ENCODE data around the gene TMED5. TPM values are rescaled to one million over a fixed set of nuclear protein-coding genes. Genes with fewer than 3 reads are reported as not detected.
"Not testable (repeated sequence)": the region's sequence is repeated elsewhere in the genome, so short reads cannot be mapped to it uniquely, and the experiment has no call there.

The TMED5 gene
- 38.3 and 40.8 TPM in 2 replicates for total RNA-seq
- long read RNA-seq, full-length matches to known transcripts: 54 of 60 reads
- long read RNA-seq, partial matches to known transcripts: 0 of 60 reads
- long read RNA-seq, other reads (novel, unspliced or antisense): 6 of 60 reads

DNA sequence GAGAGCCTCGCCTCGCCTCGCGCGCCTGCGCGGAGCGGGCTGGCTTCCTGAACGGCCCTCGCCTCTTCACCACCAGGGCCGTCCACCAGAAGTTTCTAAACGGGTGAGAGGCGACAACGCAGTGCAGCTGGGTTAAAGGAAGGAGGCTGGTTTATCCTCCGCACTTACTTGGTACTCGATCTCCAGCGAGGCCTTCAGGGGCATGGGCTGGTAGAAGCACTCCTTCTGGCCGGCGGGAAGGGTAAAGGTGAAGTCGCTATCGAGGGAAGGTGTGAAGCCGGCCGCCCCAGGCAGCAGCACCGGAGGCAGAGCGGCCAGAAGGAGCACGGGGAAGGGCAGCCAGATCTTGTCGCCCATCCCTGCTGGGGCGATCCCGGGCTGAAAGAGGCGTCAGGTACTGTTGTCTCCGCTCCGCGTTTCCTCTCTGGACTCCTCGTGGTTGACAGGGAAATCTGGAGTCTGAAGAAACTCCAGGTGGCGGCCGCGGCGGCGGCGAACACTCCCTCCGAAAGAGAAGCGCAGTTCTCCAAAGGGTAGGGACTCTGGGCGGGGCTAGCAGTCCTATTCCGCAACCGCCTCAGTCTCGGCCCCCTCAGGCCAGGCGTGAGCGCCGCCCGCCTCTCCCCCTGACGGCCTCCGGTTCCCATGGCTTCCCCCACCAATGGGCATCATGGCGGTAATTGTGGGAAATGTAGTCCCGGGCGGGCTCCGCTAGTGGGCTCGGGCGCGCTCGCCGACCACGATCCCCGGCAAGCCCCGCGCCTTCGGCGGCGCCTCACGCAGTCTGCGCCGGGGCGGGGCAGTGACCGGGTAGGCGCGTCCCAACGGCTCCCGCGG lies at the start of gene TMED5:
TMED5 (minus strand) TSS at position 528 of the 837 bp plus-strand sequence; CDS start at position 357, 171 bp downstream.
- TF ChIP-seq, protein P1, sequence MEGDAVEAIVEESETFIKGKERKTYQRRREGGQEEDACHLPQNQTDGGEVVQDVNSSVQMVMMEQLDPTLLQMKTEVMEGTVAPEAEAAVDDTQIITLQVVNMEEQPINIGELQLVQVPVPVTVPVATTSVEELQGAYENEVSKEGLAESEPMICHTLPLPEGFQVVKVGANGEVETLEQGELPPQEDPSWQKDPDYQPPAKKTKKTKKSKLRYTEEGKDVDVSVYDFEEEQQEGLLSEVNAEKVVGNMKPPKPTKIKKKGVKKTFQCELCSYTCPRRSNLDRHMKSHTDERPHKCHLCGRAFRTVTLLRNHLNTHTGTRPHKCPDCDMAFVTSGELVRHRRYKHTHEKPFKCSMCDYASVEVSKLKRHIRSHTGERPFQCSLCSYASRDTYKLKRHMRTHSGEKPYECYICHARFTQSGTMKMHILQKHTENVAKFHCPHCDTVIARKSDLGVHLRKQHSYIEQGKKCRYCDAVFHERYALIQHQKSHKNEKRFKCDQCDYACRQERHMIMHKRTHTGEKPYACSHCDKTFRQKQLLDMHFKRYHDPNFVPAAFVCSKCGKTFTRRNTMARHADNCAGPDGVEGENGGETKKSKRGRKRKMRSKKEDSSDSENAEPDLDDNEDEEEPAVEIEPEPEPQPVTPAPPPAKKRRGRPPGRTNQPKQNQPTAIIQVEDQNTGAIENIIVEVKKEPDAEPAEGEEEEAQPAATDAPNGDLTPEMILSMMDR (conservative IDR thresholded peaks at IDR 0.05): peak; percentile 52
- Mint-ChIP-seq H3K9me3 (no peaks in the 10 kb centered on the region), H3K4me3 (peak within 1 kb of the TSS; percentile 92), H3K4me1 (peaks cover 32% of the 10 kb centered on the region), H3K27ac (ENCODE audit: unreplicated experiment) (peak within 1 kb of the TSS; percentile 99), H3K36me3 (ENCODE audit: low read depth) (no peaks in the 10 kb centered on the region), H3K27me3 (ENCODE audit: low read depth) (no peaks in the 10 kb centered on the region)
- DNase-seq (ENCODE audit: low read depth, low spot score): peak; percentile 92

DNA sequence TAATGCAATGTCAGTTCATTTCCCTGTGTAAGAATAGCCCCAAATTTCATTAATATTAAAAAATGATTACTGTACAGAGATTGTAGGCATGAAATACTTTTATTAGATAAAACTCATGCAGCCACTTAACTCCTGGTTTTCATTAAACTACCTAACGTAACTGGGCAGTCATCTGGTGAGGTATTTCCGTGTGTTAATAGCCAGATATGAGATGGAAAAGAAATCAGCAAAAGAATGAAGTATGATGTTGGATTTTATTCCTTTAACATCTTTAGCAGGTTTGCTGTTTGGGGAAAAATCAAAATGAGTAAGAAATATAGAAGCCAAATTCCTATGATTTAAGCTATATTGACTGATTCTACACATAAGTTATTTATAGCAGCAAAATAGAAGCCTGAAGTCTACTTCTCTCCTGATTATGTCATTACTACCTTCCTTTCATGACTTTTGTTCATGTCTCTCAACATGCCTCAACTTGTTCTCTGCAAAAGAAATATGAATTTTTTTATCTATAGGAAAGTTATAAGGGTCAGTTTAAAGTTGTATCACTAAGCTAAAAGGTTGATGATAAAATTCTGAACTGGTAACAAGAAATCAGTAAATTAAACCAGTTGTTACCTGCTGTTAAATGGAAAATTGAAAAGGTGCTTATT lies 42.9 kb upstream of the TMED5 start:
- no peaks in the 10 kb centered on the region for H3K27me3 Mint-ChIP-seq (ENCODE audit: low read depth)
- H3K4me3 Mint-ChIP-seq: no peak overlapping the region
- no peak overlapping the region for H3K27ac Mint-ChIP-seq (ENCODE audit: unreplicated experiment)
- peaks cover 27% of the 10 kb centered on the region for H3K36me3 Mint-ChIP-seq (ENCODE audit: low read depth)
- no peak for DNase-seq (ENCODE audit: low read depth, low spot score)
- no peaks in the 10 kb centered on the region for H3K4me1 Mint-ChIP-seq
- TF ChIP-seq, protein P1 (conservative IDR thresholded peaks at IDR 0.05): no peak
- H3K9me3 Mint-ChIP-seq: peaks cover 6% of the 10 kb centered on the region

DNA sequence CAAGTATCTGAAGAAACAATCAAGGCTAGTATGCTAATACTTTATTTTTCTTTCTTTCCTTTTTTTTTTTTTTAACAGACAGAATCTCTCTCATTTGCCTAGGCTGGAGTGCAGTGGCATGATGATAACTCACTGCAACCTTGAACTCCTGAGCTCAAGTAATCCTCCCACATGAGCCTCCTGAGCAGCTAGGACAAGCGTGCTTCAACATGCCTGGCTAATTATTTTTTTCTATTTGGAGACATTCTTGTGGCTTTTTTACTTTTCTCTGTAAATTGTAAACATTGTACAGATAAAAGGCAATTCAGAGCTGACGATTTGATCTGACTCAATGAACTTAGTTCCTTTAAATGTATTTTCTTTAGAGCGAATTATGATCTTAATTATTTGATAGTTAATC lies 41.7 kb upstream of the TMED5 start:
- H3K4me3 Mint-ChIP-seq: no peak overlapping the region
- peaks cover 6% of the 10 kb centered on the region for H3K9me3 Mint-ChIP-seq

DNA sequence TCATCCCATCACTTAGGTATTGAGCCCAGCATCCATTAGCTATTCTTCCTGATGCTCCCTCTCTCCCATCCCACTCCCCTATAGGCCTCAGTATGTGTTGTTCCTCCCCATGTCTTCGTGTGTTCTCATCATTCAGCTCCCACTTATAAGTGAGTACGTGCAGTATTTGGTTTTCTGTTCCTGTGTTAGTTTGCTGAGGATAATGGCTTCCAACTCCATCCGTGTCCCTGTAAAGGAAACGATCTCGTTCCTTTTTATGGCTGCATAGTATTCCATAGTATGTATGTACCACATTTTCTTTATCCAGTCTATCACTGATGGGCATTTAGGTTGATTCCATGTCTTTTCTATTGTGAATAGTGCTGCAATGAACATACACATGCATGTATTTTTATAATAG lies 40.5 kb upstream of the TMED5 start:
- DNase-seq (ENCODE audit: low read depth, low spot score); H3K4me1 Mint-ChIP-seq; H3K27ac Mint-ChIP-seq (ENCODE audit: unreplicated experiment); H3K9me3 Mint-ChIP-seq; H3K4me3 Mint-ChIP-seq; H3K27me3 Mint-ChIP-seq (ENCODE audit: low read depth): not testable (repeated sequence)
- H3K36me3 Mint-ChIP-seq (ENCODE audit: low read depth): peaks cover 27% of the 10 kb centered on the region

More for the DNA sequence above, 41.7 kb upstream of the TMED5 start:
- Mint-ChIP-seq H3K27ac (ENCODE audit: unreplicated experiment) (no peak overlapping the region), H3K36me3 (ENCODE audit: low read depth) (peaks cover 31% of the 10 kb centered on the region), H3K4me1 (no peaks in the 10 kb centered on the region), H3K27me3 (ENCODE audit: low read depth) (no peaks in the 10 kb centered on the region)
- no peak for DNase-seq (ENCODE audit: low read depth, low spot score)
- TF ChIP-seq, protein P1 (conservative IDR thresholded peaks at IDR 0.05): no peak

DNA sequence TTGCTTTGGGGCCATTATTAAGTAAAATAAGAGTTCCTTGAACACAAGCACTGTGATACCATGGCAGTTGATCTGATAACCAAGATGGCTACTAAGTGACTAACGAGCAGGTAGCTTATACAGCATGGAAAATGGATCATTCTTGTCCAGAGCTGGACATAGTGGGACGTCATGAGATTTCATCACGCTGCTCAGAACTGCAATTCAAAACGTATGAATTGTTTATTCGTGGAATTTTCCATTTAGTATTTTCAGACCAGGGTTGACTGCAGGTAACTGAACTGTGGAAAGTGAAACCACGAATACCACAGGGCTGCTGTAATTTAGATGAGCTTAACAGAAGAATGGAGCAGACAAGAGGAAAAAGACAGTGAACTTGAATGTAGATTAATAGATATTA lies 39.2 kb upstream of the TMED5 start:
- Mint-ChIP-seq H3K27me3 (ENCODE audit: low read depth) (no peaks in the 10 kb centered on the region), H3K4me3 (no peak overlapping the region), H3K27ac (ENCODE audit: unreplicated experiment) (no peak overlapping the region), H3K4me1 (no peaks in the 10 kb centered on the region), H3K9me3 (peaks cover 6% of the 10 kb centered on the region), H3K36me3 (ENCODE audit: low read depth) (peaks cover 27% of the 10 kb centered on the region)
- TF ChIP-seq, protein P1 (conservative IDR thresholded peaks at IDR 0.05): no peak
- no peak for DNase-seq (ENCODE audit: low read depth, low spot score)

Data from neural crest cell (in vitro differentiated cells).